ENCODE results near the gene DZIP1. TPM values are rescaled to one million over a fixed set of nuclear protein-coding genes. Genes with fewer than 3 reads are reported as not detected.
A peak's percentile ranks its signal among the peaks of the same experiment; 100 is the strongest.

The DZIP1 gene
- total and polyA plus RNA-seq, 2 of the 13 experiments (the other 11 are each of a cell fraction or from before 2014, with no cell fraction given), result 11.0 to 36.7 TPM

DNA sequence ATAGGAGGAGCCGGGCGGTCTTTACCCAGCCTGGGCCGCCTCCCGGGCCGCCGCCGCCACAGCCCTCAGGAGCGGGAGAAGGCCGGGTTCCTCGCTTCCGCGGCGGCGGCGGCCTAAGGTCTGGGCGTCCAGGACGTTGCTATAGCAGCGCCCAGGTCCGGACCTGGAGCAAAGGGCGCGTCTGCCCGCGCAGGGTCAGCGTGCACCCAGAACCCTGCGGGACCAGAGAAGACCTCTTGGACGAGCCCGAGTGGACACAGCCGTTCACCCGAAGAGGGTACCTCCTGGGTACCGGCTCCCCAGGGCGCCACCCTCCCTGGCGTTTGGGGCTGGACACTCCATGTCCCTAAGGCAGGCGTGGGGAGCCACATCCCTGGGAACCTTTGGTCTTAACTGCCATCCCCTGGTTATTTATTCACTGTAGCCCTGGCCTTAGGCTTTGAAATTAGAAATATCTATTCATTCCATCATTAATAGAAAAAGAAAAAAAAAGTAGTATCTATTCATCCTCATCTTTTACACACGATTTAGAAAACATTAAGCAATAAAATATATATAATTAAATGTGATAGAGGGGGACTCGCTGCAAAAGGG lies 2.4 kb downstream of the DZIP1 start (continued):
- TF ChIP-seq, protein P1, sequence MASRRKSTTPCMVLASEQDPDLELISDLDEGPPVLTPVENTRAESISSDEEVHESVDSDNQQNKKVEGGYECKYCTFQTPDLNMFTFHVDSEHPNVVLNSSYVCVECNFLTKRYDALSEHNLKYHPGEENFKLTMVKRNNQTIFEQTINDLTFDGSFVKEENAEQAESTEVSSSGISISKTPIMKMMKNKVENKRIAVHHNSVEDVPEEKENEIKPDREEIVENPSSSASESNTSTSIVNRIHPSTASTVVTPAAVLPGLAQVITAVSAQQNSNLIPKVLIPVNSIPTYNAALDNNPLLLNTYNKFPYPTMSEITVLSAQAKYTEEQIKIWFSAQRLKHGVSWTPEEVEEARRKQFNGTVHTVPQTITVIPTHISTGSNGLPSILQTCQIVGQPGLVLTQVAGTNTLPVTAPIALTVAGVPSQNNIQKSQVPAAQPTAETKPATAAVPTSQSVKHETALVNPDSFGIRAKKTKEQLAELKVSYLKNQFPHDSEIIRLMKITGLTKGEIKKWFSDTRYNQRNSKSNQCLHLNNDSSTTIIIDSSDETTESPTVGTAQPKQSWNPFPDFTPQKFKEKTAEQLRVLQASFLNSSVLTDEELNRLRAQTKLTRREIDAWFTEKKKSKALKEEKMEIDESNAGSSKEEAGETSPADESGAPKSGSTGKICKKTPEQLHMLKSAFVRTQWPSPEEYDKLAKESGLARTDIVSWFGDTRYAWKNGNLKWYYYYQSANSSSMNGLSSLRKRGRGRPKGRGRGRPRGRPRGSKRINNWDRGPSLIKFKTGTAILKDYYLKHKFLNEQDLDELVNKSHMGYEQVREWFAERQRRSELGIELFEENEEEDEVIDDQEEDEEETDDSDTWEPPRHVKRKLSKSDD (CRISPR knock-in tag; IDR thresholded peaks at IDR 0.05; ENCODE audit: low read depth), result no peak
- no peak for TF ChIP-seq NR2F6 (IDR thresholded peaks at IDR 0.05)
- peak; percentile 47; the same call in 1 of the 2 replicates for TF ChIP-seq NR2F6 (CRISPR knock-in tag; IDR thresholded peaks at IDR 0.05)
- TF ChIP-seq RFX1 (IDR thresholded peaks at IDR 0.05), result peak; percentile 81
- TF ChIP-seq PHB2 (IDR thresholded peaks at IDR 0.05; ENCODE audit: partially characterized antibody), result no peak
- TF ChIP-seq, protein P2, sequence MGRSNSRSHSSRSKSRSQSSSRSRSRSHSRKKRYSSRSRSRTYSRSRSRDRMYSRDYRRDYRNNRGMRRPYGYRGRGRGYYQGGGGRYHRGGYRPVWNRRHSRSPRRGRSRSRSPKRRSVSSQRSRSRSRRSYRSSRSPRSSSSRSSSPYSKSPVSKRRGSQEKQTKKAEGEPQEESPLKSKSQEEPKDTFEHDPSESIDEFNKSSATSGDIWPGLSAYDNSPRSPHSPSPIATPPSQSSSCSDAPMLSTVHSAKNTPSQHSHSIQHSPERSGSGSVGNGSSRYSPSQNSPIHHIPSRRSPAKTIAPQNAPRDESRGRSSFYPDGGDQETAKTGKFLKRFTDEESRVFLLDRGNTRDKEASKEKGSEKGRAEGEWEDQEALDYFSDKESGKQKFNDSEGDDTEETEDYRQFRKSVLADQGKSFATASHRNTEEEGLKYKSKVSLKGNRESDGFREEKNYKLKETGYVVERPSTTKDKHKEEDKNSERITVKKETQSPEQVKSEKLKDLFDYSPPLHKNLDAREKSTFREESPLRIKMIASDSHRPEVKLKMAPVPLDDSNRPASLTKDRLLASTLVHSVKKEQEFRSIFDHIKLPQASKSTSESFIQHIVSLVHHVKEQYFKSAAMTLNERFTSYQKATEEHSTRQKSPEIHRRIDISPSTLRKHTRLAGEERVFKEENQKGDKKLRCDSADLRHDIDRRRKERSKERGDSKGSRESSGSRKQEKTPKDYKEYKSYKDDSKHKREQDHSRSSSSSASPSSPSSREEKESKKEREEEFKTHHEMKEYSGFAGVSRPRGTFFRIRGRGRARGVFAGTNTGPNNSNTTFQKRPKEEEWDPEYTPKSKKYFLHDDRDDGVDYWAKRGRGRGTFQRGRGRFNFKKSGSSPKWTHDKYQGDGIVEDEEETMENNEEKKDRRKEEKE (IDR thresholded peaks at IDR 0.05), result no peak
- TF ChIP-seq, protein P3, sequence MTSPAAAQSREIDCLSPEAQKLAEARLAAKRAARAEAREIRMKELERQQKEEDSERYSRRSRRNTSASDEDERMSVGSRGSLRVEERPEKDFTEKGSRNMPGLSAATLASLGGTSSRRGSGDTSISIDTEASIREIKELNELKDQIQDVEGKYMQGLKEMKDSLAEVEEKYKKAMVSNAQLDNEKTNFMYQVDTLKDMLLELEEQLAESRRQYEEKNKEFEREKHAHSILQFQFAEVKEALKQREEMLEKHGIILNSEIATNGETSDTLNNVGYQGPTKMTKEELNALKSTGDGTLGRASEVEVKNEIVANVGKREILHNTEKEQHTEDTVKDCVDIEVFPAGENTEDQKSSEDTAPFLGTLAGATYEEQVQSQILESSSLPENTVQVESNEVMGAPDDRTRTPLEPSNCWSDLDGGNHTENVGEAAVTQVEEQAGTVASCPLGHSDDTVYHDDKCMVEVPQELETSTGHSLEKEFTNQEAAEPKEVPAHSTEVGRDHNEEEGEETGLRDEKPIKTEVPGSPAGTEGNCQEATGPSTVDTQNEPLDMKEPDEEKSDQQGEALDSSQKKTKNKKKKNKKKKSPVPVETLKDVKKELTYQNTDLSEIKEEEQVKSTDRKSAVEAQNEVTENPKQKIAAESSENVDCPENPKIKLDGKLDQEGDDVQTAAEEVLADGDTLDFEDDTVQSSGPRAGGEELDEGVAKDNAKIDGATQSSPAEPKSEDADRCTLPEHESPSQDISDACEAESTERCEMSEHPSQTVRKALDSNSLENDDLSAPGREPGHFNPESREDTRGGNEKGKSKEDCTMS (CRISPR knock-in tag; conservative IDR thresholded peaks at IDR 0.05), result no peak
- TF ChIP-seq SMARCC2 (IDR thresholded peaks at IDR 0.05), result no peak
- TF ChIP-seq GTF2F1 (IDR thresholded peaks at IDR 0.05; ENCODE audit: low read length), result no peak
- TF ChIP-seq ZNF101 (CRISPR knock-in tag; IDR thresholded peaks at IDR 0.05; ENCODE audit: borderline replicate concordance, low read depth), result no peak
- no peak for TF ChIP-seq ARNT2 (CRISPR knock-in tag; IDR thresholded peaks at IDR 0.05; ENCODE audit: low read depth)
- TF ChIP-seq, protein P4, sequence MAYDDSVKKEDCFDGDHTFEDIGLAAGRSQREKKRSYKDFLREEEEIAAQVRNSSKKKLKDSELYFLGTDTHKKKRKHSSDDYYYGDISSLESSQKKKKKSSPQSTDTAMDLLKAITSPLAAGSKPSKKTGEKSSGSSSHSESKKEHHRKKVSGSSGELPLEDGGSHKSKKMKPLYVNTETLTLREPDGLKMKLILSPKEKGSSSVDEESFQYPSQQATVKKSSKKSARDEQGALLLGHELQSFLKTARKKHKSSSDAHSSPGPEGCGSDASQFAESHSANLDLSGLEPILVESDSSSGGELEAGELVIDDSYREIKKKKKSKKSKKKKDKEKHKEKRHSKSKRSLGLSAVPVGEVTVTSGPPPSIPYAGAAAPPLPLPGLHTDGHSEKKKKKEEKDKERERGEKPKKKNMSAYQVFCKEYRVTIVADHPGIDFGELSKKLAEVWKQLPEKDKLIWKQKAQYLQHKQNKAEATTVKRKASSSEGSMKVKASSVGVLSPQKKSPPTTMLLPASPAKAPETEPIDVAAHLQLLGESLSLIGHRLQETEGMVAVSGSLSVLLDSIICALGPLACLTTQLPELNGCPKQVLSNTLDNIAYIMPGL (CRISPR knock-in tag; IDR thresholded peaks at IDR 0.05; ENCODE audit: borderline replicate concordance in 1 of 2, low read depth in 1 of 2), result no peak
- TF ChIP-seq EHMT2 (IDR thresholded peaks at IDR 0.05; ENCODE audit: borderline replicate concordance, low read depth, low read length), result no peak
- TF ChIP-seq ZNF670 (CRISPR knock-in tag; IDR thresholded peaks at IDR 0.05; ENCODE audit: borderline replicate concordance), result no peak
- TF ChIP-seq ZNF234 (CRISPR knock-in tag; conservative IDR thresholded peaks at IDR 0.05), result no peak
- TF ChIP-seq, protein P5, sequence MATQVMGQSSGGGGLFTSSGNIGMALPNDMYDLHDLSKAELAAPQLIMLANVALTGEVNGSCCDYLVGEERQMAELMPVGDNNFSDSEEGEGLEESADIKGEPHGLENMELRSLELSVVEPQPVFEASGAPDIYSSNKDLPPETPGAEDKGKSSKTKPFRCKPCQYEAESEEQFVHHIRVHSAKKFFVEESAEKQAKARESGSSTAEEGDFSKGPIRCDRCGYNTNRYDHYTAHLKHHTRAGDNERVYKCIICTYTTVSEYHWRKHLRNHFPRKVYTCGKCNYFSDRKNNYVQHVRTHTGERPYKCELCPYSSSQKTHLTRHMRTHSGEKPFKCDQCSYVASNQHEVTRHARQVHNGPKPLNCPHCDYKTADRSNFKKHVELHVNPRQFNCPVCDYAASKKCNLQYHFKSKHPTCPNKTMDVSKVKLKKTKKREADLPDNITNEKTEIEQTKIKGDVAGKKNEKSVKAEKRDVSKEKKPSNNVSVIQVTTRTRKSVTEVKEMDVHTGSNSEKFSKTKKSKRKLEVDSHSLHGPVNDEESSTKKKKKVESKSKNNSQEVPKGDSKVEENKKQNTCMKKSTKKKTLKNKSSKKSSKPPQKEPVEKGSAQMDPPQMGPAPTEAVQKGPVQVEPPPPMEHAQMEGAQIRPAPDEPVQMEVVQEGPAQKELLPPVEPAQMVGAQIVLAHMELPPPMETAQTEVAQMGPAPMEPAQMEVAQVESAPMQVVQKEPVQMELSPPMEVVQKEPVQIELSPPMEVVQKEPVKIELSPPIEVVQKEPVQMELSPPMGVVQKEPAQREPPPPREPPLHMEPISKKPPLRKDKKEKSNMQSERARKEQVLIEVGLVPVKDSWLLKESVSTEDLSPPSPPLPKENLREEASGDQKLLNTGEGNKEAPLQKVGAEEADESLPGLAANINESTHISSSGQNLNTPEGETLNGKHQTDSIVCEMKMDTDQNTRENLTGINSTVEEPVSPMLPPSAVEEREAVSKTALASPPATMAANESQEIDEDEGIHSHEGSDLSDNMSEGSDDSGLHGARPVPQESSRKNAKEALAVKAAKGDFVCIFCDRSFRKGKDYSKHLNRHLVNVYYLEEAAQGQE (IDR thresholded peaks at IDR 0.05; ENCODE audit: borderline replicate concordance in 1 of 2, low read depth in 1 of 2, low read length in 2 of 2), result no peak

All from HepG2 (cell line).